CMK (cell line): ENCODE data around the gene CCT5.

Experiments
- DNase-seq: peaks from one replicate; pipeline ENCODE4 v3.0.0-alpha.2; 2010; ENCODE audit warnings: low read depth

Gene CCT5

DNA sequence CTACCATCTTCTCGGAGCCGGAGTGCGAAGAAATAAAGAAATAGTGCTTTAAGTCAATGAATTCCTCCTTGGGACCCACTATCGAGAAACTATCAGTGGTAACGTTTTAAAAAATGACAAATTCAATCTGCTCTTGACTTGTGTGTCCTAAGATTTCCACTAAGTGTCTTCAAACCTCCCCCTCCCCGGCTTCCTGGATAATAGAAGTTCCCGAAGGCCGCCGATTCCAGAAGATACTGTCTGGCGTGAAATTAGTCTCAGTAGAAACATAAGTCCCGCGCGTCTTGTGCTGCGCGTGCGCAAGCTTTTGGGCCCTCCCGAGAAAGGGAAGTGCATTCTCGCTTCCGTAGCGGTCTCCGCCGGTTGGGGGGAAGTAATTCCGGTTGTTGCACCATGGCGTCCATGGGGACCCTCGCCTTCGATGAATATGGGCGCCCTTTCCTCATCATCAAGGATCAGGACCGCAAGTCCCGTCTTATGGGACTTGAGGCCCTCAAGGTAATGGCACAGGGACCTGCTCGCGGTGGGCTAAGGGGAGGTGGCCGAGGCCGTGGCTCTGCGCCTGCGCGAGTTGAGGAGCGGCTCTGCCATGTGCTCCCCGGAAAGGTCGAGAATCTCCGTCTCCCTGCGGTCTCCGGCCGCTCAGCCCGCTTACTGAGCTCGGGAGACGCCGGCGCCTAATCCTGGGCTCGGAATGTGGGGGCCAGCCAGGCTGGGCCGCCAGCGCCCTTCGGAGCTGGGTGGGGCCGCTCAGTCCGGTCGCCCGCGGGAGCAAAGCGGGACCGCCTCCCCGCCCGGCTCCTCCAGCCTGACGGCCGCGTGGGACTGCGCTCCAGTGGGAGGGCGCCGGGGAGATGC is at the start of gene CCT5:
Gene CCT5 (plus strand): TSS at position 333 of the 858 bp plus-strand sequence. CDS start 61 bp downstream, at position 394.
- DNase-seq: peak; percentile 97

GRCh38 chr5:10201223-10201868 is 48.7 kb upstream of the CCT5 start:
- peak; percentile 5 for DNase-seq

GRCh38 chr5:10202089-10202910 is 47.8 kb upstream of the CCT5 start:
- no peak for DNase-seq

GRCh38 chr5:10209004-10209403 is 41.1 kb upstream of the CCT5 start:
- DNase-seq: no peak

GRCh38 chr5:10213316-10213715 is 36.8 kb upstream of the CCT5 start:
- no peak for DNase-seq

- no peak for DNase-seq
Measured at GRCh38 chr5:10214041-10214440, 36.0 kb upstream of the CCT5 start.

DNA sequence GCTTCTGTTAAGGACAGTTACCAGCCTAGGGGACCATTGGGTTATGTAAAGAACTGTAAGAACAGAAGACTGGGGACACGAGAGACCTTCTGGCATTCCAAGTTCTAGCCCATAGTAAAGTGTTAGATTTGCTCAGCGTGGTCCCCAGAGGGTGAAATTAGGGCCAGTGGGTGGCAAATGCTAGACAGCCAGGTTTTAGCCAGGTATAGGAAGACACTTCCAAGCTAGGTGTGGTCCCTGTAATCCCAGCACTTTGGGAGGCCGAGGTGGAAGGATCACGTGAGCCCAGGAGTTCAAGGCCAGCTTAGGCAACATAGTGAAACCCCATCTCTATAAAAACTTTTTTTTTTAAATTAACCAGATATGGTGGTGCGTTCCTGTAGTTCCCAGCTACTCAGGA is 34.7 kb upstream of the CCT5 start:
- no peak for DNase-seq

GRCh38 chr5:10216107-10216506 is 34.0 kb upstream of the CCT5 start:
- DNase-seq: no peak

DNA sequence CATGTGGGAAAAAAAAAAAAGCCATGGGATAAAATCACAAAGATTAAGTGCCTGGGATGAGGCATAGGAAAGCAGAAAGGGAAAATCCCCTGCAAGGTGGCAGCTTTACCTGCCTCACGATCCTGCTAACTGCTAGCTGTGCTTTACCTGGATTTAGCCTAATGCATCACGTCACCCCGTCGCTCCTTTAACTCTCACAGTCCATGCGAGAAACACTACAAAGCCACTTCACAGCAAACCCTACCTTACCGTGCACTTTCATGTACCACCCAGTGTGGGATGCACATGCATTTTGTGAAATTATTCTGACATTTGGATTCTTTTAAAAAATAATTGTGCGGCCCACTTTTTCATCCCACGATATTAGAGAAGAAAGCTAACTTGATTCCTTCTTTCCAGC is 31.4 kb upstream of the CCT5 start:
- DNase-seq: no peak

- no peak for DNase-seq
Measured at GRCh38 chr5:10219068-10219467, 31.0 kb upstream of the CCT5 start.

DNA sequence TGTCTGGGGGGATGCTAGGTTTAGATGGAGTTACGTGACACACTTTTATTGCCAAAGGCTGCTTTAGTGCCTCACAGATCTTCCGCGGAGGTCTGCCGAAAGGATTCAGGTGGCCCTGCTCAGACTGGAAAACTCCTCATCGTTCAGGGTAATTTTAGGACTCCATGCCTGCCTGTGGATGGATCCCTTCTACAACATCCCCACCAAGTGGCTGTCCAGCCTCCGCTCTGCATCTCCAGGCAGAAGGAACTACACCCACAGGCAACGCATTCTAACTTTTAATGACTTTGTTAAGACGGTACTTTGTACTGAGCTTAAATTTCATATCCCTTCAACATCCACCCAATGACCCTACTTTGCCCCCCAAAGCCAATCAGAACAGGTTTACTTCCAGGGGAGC is 29.8 kb upstream of the CCT5 start:
- DNase-seq: no peak

- no peak for DNase-seq
Measured at GRCh38 chr5:10222326-10222725, 27.8 kb upstream of the CCT5 start.

GRCh38 chr5:10227379-10227778 is 22.7 kb upstream of the CCT5 start:
- no peak for DNase-seq

- DNase-seq: no peak
Measured at GRCh38 chr5:10228288-10228687, 21.8 kb upstream of the CCT5 start.

- no peak for DNase-seq
Measured at GRCh38 chr5:10229306-10230048, 20.6 kb upstream of the CCT5 start.

GRCh38 chr5:10232386-10232785 is 17.7 kb upstream of the CCT5 start:
- DNase-seq: no peak

DNA sequence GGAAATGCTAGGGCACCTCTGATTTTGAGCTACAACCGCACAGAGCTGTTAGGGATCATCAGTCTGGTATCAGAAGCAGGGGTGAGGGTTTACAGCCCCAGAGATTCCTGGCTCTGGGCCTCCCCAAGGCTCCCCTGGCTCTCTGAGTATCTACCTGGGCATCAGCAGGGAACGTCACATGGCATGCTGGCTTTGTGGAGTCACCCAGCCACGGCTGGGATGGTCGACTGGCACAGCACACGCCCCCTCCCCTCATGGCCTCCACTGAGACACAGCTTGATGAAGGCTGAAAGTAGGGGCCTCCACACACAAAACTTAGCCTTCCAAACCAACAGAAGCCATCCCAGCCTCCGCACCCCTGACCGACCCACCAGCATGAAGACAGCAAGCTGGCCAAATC is 17.1 kb upstream of the CCT5 start:
- DNase-seq: no peak

DNA sequence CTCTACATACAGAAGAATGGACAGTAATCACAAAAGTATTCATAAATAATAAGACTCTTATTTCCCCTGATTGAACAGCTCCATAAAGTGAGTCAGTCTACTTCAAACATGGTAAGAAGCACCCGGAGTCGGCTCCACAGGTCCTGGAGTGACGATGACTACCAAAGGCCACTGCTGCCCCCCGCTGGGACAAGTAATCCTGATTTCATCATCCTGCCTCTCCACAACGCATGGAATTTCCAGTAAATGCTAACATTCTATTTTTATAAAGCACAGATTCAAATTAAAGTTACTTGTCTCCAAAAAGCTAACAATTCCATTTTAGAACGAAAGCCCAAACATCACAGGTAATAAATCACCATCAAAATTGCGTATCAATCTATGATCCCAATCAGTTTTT is 16.6 kb upstream of the CCT5 start:
- no peak for DNase-seq

DNA sequence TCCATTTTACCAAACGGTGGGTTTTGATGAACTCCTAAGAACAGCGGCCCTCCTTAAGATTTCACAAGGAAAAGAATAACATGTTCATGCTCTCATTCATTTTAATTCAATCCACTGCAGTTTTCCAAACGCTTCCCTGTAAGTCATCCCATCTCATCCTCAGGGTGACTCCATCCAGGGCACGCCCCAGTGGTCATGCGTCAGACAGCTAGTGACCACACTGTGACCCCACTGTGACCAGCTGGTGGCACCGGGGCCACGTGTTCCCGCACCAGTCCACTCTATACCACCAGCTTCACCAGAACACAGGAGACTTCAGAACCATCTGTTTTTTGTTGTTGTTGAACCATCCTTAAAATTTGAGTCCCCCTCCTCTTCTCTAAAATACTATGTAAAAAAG is 14.7 kb upstream of the CCT5 start:
- DNase-seq: no peak

- no peak for DNase-seq
Measured at GRCh38 chr5:10243660-10244240, 6.3 kb upstream of the CCT5 start.

- no peak for DNase-seq
Measured at GRCh38 chr5:10244342-10244944, 5.6 kb upstream of the CCT5 start.
